Fibroblast of the aortic adventitia (primary cell): ENCODE data around the gene ARHGAP15. TPM values are rescaled to one million over a fixed set of nuclear protein-coding genes. Genes with fewer than 3 reads are reported as not detected.
A peak's percentile ranks its signal among the peaks of the same experiment; 100 is the strongest.

Source experiments
- DNase-seq: peaks from one replicate; pipeline ENCODE4 v3.0.0-alpha.2; 2010; ENCODE audit warnings: low read depth
- H3K4me3 ChIP-seq: 2 replicates; pipeline ENCODE4 v1.5.1; 2011; ENCODE audit warnings: low read depth, mild to moderate bottlenecking, control low read depth, low read length, moderate library complexity
- CTCF ChIP-seq: IDR thresholded peaks from 2 replicates; pipeline ENCODE4 v1.5.1; 2011; ENCODE audit warnings: mild to moderate bottlenecking, low read length, control low read depth, inconsistent platforms; ENCODE audit not compliant: insufficient read depth
- total RNA-seq: library from RNA; depleted of rRNA; stranded (reverse); fragments of >200 nt; gene quantifications from 2 replicates; pipeline ENCODE4 v1.2.3, GENCODE V29; 2012; ENCODE audit warnings: low replicate concordance

The ARHGAP15 gene
- total RNA-seq, 1 donor: not detected

- peak; percentile 72 for DNase-seq
- TF ChIP-seq CTCF: no peak
- no peak overlapping the region for H3K4me3 ChIP-seq
Measured at GRCh38 chr2:143451642-143452281, 322.5 kb downstream of the ARHGAP15 start.

- no peak overlapping the region for H3K4me3 ChIP-seq
- DNase-seq: no peak
- TF ChIP-seq CTCF: no peak
Measured at GRCh38 chr2:143452817-143453451, 323.7 kb downstream of the ARHGAP15 start.

GRCh38 chr2:143453981-143454511 lies 324.8 kb downstream of the ARHGAP15 start:
- no peak overlapping the region for H3K4me3 ChIP-seq
- no peak for DNase-seq
- no peak for TF ChIP-seq CTCF

GRCh38 chr2:143455317-143455716 lies 326.1 kb downstream of the ARHGAP15 start:
- no peak overlapping the region for H3K4me3 ChIP-seq
- no peak for TF ChIP-seq CTCF
- DNase-seq: no peak

GRCh38 chr2:143458258-143459190 lies 329.3 kb downstream of the ARHGAP15 start:
- no peak overlapping the region for H3K4me3 ChIP-seq
- TF ChIP-seq CTCF: no peak
- DNase-seq: peak; percentile 23

- no peak for TF ChIP-seq CTCF
- H3K4me3 ChIP-seq: no peak overlapping the region
- DNase-seq: no peak
Measured at GRCh38 chr2:143460382-143460781, 331.2 kb downstream of the ARHGAP15 start.
